Measurements from ENCODE around the gene INTS4. TPM values are rescaled to one million over a fixed set of nuclear protein-coding genes. Genes with fewer than 3 reads are reported as not detected.

INTS4 gene
- total and polyA plus RNA-seq, 2 of the 4 experiments (the other 2 are of a cell fraction): 24.0 to 52.5 TPM

DNA sequence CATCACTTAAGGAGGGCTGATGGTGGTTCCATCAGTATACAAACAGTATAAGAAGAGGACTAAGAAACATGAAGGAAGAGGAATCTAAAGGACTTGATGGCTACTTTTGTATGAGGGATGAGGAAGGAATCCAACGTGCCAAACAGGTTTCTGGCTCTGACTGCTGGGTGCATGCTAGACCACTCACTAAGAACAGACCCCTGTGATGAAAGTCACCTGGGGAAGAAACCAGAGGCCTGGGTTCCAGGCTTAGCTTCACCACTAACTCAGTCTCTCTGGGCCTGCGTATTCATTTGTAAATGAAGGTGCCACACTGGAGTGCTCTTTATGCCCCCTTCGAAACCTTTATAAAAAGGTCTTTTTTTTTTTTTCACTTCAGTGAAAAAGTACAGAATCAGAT lies 118.4 kb downstream of the INTS4 start:
- Histone ChIP-seq H2BK20ac (ENCODE audit: low read depth, low read length) (no peak overlapping the region), H3K36me3 (ENCODE audit: control insufficient read depth, insufficient read depth, low read length) (peaks cover 26% of the 10 kb centered on the region), H3K18ac (ENCODE audit: low read depth, low read length) (no peak overlapping the region), H3K9me1 (ENCODE audit: insufficient read depth, low read length) (peaks cover 17% of the 10 kb centered on the region), H2BK15ac (ENCODE audit: low read depth, low read length) (no peak overlapping the region), H3K4ac (ENCODE audit: low read depth, low read length) (no peak overlapping the region), H3K79me1 (ENCODE audit: low read depth in 1 of 2, low read length in 2 of 2) (peaks cover 0 to 7% of the 10 kb centered on the region in 2 experiments; a peak in 3 of 4 replicates), H4K5ac (ENCODE audit: low read depth, low read length) (no peak overlapping the region), H3K4me2 (ENCODE audit: low read depth, low read length) (no peak overlapping the region), H3K27me3 (ENCODE audit: control insufficient read depth, insufficient read depth, low read length) (no peaks in the 10 kb centered on the region), H3K23ac (ENCODE audit: low read depth, low read length) (no peak overlapping the region), H2AK5ac (ENCODE audit: low read depth, low read length) (no peak overlapping the region), H2BK5ac (ENCODE audit: low read depth, low read length, poor library complexity, severe bottlenecking) (no peak overlapping the region), H3K56ac (ENCODE audit: extremely low read depth, insufficient read depth, low read length) (no peak overlapping the region), H4K91ac (ENCODE audit: insufficient read depth, low read depth, low read length) (no peak overlapping the region), H3K9me3 (ENCODE audit: control insufficient read depth, insufficient read depth, low read length) (no peaks in the 10 kb centered on the region), H3K9ac (ENCODE audit: low read depth, low read length) (no peak overlapping the region), H2AFZ (replicated peaks; ENCODE audit: low read length, poor library complexity) (no peak overlapping the region), H4K8ac (ENCODE audit: low read depth in 2 of 2, low read length in 2 of 2) (no peak overlapping the region), H2AK9ac (replicated peaks; ENCODE audit: low read depth, low read length, poor library complexity) (no peak overlapping the region), H3K14ac (replicated peaks; ENCODE audit: low read depth, low read length) (no peak overlapping the region), H3K4me3 (ENCODE audit: insufficient read depth, low read depth, low read length) (no peak overlapping the region), H2BK120ac (ENCODE audit: low read depth, low read length) (no peak overlapping the region), H3K4me1 (ENCODE audit: control insufficient read depth, insufficient read depth, low read length) (peaks cover 9% of the 10 kb centered on the region), H3K27ac (ENCODE audit: insufficient read depth, low read length) (no peak overlapping the region), H4K20me1 (ENCODE audit: insufficient read depth, low read length) (no peaks in the 10 kb centered on the region)
- dilution Hi-C loops (cut with HindIII; ENCODE audit: low sequenced_read_pairs, unreplicated experiment): no loop called here
- ChIA-PET CTCF (no interaction called here), POLR2A (ENCODE audit: unreplicated experiment) (no interaction called here)
- no peak for TF ChIP-seq NFE2L2 (IDR thresholded peaks at IDR 0.05; ENCODE audit: low read depth, low read length)
- no peak for TF ChIP-seq RCOR1 (IDR thresholded peaks at IDR 0.05; ENCODE audit: insufficient replicate concordance, low read length)
- TF ChIP-seq BHLHE40 (IDR thresholded peaks at IDR 0.05; ENCODE audit: low read depth, low read length): no peak
- no peak for TF ChIP-seq RFX5 (IDR thresholded peaks at IDR 0.05; ENCODE audit: low read depth, low read length)
- TF ChIP-seq POLR2A (IDR thresholded peaks at IDR 0.05; ENCODE audit: low read depth, low read length): no peak
- TF ChIP-seq, protein P1, sequence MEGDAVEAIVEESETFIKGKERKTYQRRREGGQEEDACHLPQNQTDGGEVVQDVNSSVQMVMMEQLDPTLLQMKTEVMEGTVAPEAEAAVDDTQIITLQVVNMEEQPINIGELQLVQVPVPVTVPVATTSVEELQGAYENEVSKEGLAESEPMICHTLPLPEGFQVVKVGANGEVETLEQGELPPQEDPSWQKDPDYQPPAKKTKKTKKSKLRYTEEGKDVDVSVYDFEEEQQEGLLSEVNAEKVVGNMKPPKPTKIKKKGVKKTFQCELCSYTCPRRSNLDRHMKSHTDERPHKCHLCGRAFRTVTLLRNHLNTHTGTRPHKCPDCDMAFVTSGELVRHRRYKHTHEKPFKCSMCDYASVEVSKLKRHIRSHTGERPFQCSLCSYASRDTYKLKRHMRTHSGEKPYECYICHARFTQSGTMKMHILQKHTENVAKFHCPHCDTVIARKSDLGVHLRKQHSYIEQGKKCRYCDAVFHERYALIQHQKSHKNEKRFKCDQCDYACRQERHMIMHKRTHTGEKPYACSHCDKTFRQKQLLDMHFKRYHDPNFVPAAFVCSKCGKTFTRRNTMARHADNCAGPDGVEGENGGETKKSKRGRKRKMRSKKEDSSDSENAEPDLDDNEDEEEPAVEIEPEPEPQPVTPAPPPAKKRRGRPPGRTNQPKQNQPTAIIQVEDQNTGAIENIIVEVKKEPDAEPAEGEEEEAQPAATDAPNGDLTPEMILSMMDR (conservative IDR thresholded peaks at IDR 0.05; ENCODE audit: low read depth, low read length): no peak
- no peak for TF ChIP-seq CEBPB (IDR thresholded peaks at IDR 0.05; ENCODE audit: low read depth, low read length)
- no peak for TF ChIP-seq RAD21 (IDR thresholded peaks at IDR 0.05; ENCODE audit: low read length)
- no peak for TF ChIP-seq MAFK (IDR thresholded peaks at IDR 0.05; ENCODE audit: low read depth, low read length)
- no peak for TF ChIP-seq SMC3 (IDR thresholded peaks at IDR 0.05; ENCODE audit: low read depth, low read length)
- no peak for TF ChIP-seq MXI1 (IDR thresholded peaks at IDR 0.05; ENCODE audit: borderline replicate concordance, low read depth, low read length)
- TF ChIP-seq, protein P2, sequence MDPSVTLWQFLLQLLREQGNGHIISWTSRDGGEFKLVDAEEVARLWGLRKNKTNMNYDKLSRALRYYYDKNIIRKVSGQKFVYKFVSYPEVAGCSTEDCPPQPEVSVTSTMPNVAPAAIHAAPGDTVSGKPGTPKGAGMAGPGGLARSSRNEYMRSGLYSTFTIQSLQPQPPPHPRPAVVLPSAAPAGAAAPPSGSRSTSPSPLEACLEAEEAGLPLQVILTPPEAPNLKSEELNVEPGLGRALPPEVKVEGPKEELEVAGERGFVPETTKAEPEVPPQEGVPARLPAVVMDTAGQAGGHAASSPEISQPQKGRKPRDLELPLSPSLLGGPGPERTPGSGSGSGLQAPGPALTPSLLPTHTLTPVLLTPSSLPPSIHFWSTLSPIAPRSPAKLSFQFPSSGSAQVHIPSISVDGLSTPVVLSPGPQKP (IDR thresholded peaks at IDR 0.05; ENCODE audit: borderline replicate concordance, low read depth, low read length): no peak
- no peak for TF ChIP-seq CHD1 (IDR thresholded peaks at IDR 0.05; ENCODE audit: low read depth, low read length)
- no peak for TF ChIP-seq MAZ (IDR thresholded peaks at IDR 0.05; ENCODE audit: borderline replicate concordance, low read depth, low read length)
- no peak for TF ChIP-seq FOS (IDR thresholded peaks at IDR 0.05; ENCODE audit: low read depth, low read length)
- BruUV-seq (replicated peaks): no TSS peak
- intact Hi-C loops (cut with micrococcal nuclease): no loop called here
- WGBS, 2 experiments (ENCODE audit: extremely low coverage in 2 of 2, insufficient read length in 1 of 2): no CpG with 5 or more reads among the region's 3 CpGs
- DNase-seq (no peak), ATAC-seq (ENCODE audit: low read depth) (no peak)
- in situ Hi-C loops (cut with MboI; ENCODE audit: low sequenced_read_pairs): no loop called here

Data from IMR-90 (cell line).